Heart left ventricle (tissue), 13 donors: ENCODE measurements around the gene NFAT5.

Source experiments
- CTCF ChIP-seq, 12 donors: fragments of 200-600 bp; sonication (generic) in 4 of 12; IDR thresholded peaks; one replicate each; pipeline versions ENCODE4 v1.5.0 to v1.8.0; 2018 to 2022; ENCODE audit warnings: antibody characterized with exemption in 12 of 12, mild to moderate bottlenecking in 5 of 12
- POLR2A ChIP-seq, 2 donors: fragments of 450-650 bp; IDR thresholded peaks; one replicate each; pipeline ENCODE4 v1.6.1; 2017; ENCODE audit warnings: antibody characterized with exemption in 2 of 2, mild to moderate bottlenecking in 2 of 2, moderate library complexity in 2 of 2
- donor health status: ischemic (EF 13 %, LVEDD 7.1; RV severe dilation, severe dysfunction).
- donor health status: DM: no; HTN: yes; CAD: no.
- donor health status: DM: no; HTN: no; CAD: no.
- donor health status: ischemic (EF 25% LVEDD 6.9; RV normal size, moderate dysfunction).
- donor health status: ischemic (EF 25% LVEDD 5.7; RV mildly dilated, moderate dysfunction).
- donor health status: ischemic (EF 35%, LVEDD 5.7; RV mildly dilated, moderate dysfunction).
- donor health status: nonischemic (EF 11% LVEDD 7.7; RV severe dilation, severe dysfunction).
- donor health status: DM: yes; HTN: yes; CAD: no.
- donor health status: PGD.
- donor health status: ischemic (EF 29% LVEDD 5.4; RV normal size, mild dysfunction).
- donor health status: nonischemic (EF 23%, LVEDD 6.1; RV moderate dilation, normal function).

DNA sequence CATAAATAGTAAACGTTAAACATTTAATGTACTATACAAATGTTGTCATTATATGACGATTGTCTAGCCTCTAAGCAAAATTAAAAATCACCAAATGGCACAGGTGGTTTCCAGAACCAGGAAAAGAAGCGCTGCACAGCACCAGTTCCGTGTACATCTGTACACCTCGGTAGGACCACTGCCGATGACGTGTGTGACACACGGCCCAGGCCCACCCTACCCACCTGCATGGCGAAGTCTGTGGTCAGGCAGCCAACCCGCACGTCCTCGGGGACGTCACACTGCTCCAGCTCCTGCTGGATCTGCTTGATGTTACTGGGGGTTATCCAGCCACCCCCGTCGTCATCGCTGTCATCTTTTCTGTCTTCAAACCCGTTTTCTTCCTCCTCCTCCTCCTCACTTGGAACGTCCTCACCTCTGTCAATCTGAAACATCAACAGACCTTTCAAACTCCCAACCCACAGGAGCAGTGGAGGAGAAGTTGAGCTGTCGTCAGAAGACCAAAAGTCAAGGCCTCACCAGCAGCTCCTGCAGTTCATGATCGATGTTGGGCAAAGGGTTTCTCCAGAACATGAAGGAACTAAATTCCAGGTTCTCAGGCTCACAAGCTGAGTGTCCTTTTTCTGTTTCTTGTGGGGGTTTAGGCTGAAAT, 183.1 kb downstream of the NFAT5 start:
- no peak for TF ChIP-seq CTCF (IDR thresholded peaks at IDR 0.05)
- TF ChIP-seq POLR2A (IDR thresholded peaks at IDR 0.05): no peak
